ENCODE results near the gene HEMGN.

DNA sequence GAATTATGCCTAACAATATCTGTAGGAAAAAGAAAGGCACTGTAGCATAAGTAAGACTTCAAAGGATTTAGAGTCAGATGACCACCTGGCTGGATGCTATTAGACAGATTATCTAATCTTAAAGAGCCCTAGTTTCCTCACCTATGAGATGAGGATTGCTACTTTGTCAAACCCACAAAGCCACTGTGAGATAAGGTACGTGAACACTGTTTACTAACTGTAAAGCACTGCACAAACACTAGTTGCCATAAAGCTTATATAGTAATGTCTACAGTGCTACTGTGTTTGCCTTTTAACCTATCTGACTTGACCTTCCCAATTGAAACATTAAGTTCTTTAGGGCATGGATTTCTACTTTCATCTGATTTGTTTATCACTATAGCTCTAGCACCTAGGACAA lies 26.0 kb downstream of the HEMGN start:
- TF ChIP-seq, protein P1, sequence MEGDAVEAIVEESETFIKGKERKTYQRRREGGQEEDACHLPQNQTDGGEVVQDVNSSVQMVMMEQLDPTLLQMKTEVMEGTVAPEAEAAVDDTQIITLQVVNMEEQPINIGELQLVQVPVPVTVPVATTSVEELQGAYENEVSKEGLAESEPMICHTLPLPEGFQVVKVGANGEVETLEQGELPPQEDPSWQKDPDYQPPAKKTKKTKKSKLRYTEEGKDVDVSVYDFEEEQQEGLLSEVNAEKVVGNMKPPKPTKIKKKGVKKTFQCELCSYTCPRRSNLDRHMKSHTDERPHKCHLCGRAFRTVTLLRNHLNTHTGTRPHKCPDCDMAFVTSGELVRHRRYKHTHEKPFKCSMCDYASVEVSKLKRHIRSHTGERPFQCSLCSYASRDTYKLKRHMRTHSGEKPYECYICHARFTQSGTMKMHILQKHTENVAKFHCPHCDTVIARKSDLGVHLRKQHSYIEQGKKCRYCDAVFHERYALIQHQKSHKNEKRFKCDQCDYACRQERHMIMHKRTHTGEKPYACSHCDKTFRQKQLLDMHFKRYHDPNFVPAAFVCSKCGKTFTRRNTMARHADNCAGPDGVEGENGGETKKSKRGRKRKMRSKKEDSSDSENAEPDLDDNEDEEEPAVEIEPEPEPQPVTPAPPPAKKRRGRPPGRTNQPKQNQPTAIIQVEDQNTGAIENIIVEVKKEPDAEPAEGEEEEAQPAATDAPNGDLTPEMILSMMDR (IDR thresholded peaks at IDR 0.05; ENCODE audit: poor library complexity, severe bottlenecking), result no peak
- TF ChIP-seq POLR2AphosphoS5 (IDR thresholded peaks at IDR 0.05), result no peak
